ENCODE measurements around the gene DDX46. TPM values are rescaled to one million over a fixed set of nuclear protein-coding genes. Genes with fewer than 3 reads are reported as not detected.
"Not testable (repeated sequence)": the region's sequence is repeated elsewhere in the genome, so short reads cannot be mapped to it uniquely, and the experiment has no call there.

DDX46 gene
- total RNA-seq, 1 donor from 2014 or later: 39.0 TPM

- DNase-seq (ENCODE audit: low read depth): peak; percentile 44
Measured at GRCh38 chr5:134784946-134785620, 26.5 kb downstream of the DDX46 start.

- no peak for DNase-seq (ENCODE audit: low read depth)
Measured at GRCh38 chr5:134787692-134788091, 29.1 kb downstream of the DDX46 start.

GRCh38 chr5:134791580-134791979 lies 33.0 kb downstream of the DDX46 start:
- no peak for DNase-seq (ENCODE audit: low read depth)

GRCh38 chr5:134792286-134792685 lies 33.7 kb downstream of the DDX46 start:
- DNase-seq (ENCODE audit: low read depth): no peak

- DNase-seq (ENCODE audit: low read depth): no peak
Measured at GRCh38 chr5:134793111-134793510, 34.5 kb downstream of the DDX46 start.

GRCh38 chr5:134794082-134794481 lies 35.5 kb downstream of the DDX46 start:
- DNase-seq (ENCODE audit: low read depth): no peak

- DNase-seq (ENCODE audit: low read depth): no peak
Measured at GRCh38 chr5:134794819-134795218, 36.2 kb downstream of the DDX46 start.

- DNase-seq (ENCODE audit: low read depth): no peak
Measured at GRCh38 chr5:134798468-134798867, 39.9 kb downstream of the DDX46 start.

- no peak for DNase-seq (ENCODE audit: low read depth)
Measured at GRCh38 chr5:134803821-134804220, 45.2 kb downstream of the DDX46 start.

- DNase-seq (ENCODE audit: low read depth): no peak
Measured at GRCh38 chr5:134813407-134813806, 54.8 kb downstream of the DDX46 start.

- no peak for DNase-seq (ENCODE audit: low read depth)
Measured at GRCh38 chr5:134813827-134814226, 55.2 kb downstream of the DDX46 start.

- DNase-seq (ENCODE audit: low read depth): peak; percentile 26
Measured at GRCh38 chr5:134817006-134817405, 58.4 kb downstream of the DDX46 start.

GRCh38 chr5:134818776-134819175 lies 60.2 kb downstream of the DDX46 start:
- DNase-seq (ENCODE audit: low read depth): no peak

- no peak for DNase-seq (ENCODE audit: low read depth)
Measured at GRCh38 chr5:134819407-134819963, 60.9 kb downstream of the DDX46 start.

- no peak for DNase-seq (ENCODE audit: low read depth)
Measured at GRCh38 chr5:134821841-134822240, 63.3 kb downstream of the DDX46 start.

- no peak for DNase-seq (ENCODE audit: low read depth)
Measured at GRCh38 chr5:134824681-134825080, 66.1 kb downstream of the DDX46 start.

GRCh38 chr5:134825212-134825611 lies 66.6 kb downstream of the DDX46 start:
- no peak for DNase-seq (ENCODE audit: low read depth)

GRCh38 chr5:134833340-134834032 lies 74.9 kb downstream of the DDX46 start:
- no peak for DNase-seq (ENCODE audit: low read depth)

- no peak for DNase-seq (ENCODE audit: low read depth)
Measured at GRCh38 chr5:134835623-134836022, 77.0 kb downstream of the DDX46 start.

- peak; percentile 40 for DNase-seq (ENCODE audit: low read depth)
Measured at GRCh38 chr5:134837530-134838181, 79.1 kb downstream of the DDX46 start.

- DNase-seq (ENCODE audit: low read depth): not testable (repeated sequence)
Measured at GRCh38 chr5:134838361-134838760, 79.8 kb downstream of the DDX46 start.

- DNase-seq (ENCODE audit: low read depth): peak; percentile 75
Measured at GRCh38 chr5:134840811-134841210, 82.2 kb downstream of the DDX46 start.

GRCh38 chr5:134844252-134844651 lies 85.7 kb downstream of the DDX46 start:
- no peak for DNase-seq (ENCODE audit: low read depth)

All from renal cortical epithelial cell (primary cell).